Stimulated activated CD4-positive, alpha-beta T cell treated with anti-CD3 and anti-CD28 coated beads, TNF-alpha, amount 100 ng/mL, for 4 hours (primary cell): ENCODE results near the gene RPN2.

ENCODE experiments used
- DNase-seq, 3 experiments: peaks; one replicate each; pipeline ENCODE4 v3.0.0-alpha.2; 2020; ENCODE audit warnings: low read depth in 3 of 3

Gene RPN2

GRCh38 chr20:37218976-37219375, 39.8 kb downstream of the RPN2 start:
- no peak for DNase-seq

GRCh38 chr20:37219751-37220668, 40.9 kb downstream of the RPN2 start:
- DNase-seq = no peak

DNA sequence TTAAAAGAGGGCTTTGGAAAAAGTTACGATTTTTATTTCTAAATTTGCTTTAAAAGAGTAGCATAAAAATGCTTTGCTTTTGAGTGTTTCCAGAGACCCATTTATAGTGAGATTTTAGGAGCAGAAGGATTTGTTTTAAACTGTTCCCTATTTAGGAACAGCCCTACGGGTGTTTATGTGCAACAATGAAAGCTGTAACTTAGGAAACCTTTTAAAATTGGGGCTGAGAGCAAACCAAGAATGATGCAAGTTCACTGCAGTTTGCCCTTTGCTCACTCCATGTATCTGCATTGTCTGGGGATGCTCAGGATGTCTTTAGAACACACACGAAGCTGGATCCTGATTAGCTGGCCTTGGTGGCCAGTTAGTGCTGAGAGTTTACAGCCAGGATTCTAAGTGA, 41.6 kb downstream of the RPN2 start:
- DNase-seq = no peak

DNA sequence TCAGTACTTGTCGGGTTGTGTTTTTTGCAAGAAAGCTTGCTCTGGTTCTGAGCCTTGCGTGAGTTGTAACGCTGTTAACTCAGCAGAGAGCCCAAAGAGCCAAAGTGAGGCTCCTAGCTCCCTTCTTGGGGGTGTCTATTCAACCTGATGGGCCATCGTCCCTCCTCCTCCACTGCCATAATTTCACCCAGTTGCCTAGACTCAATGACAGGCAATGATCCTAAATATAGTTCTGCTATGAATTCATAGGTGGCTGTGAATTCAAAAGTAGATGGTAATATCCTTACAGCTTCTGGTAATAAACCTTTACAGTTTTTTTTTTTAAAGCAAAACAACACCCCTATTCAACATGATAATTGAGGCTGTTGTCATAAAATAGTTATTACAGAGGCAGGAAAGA, 43.0 kb downstream of the RPN2 start:
- no peak for DNase-seq

DNA sequence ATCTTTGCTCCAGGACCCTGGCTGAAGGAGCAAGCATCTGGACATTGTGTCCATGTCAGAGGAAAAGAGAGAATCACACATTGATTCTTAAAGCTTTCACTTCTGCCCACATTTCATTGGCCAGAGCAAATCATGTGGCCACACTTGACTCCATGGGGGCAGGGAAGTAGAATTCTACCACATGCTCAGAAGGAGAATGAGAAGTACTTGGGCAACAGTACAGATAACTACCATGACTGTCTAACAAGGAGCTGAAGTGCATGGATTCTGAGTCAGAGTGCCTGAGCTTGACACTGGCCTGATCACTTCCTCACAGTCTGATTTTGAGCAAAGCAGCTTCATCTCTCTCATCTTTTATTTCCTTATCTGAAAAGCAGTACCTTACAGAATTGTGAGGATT, 43.9 kb downstream of the RPN2 start:
- DNase-seq = no peak

DNA sequence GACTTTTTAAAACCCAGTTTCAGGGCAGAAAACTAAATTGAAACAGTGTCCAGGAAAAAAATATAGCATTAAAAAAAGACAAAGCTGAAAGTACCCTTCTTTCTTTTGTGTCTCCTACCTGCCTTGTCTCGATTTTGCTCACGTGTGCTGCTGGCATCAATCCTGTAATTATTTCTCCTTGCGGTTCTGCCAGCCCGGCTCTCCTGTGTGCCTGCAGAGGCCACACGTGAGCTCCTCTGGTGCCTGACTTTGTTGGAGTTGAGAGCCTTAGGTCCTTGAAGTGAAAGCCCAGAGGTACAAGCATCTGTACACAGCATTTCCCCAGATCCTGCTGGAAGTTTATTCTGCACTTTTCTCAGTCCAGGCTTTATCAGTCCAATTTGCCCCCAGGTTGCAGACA, 46.0 kb downstream of the RPN2 start:
- DNase-seq = no peak

GRCh38 chr20:37226889-37227288, 47.8 kb downstream of the RPN2 start:
- DNase-seq = no peak

GRCh38 chr20:37228082-37228481, 49.0 kb downstream of the RPN2 start:
- DNase-seq = no peak

GRCh38 chr20:37228656-37229055, 49.5 kb downstream of the RPN2 start:
- no peak for DNase-seq

- DNase-seq = no peak
Measured at GRCh38 chr20:37229357-37229756, 50.2 kb downstream of the RPN2 start.

GRCh38 chr20:37230200-37230599, 51.1 kb downstream of the RPN2 start:
- no peak for DNase-seq

DNA sequence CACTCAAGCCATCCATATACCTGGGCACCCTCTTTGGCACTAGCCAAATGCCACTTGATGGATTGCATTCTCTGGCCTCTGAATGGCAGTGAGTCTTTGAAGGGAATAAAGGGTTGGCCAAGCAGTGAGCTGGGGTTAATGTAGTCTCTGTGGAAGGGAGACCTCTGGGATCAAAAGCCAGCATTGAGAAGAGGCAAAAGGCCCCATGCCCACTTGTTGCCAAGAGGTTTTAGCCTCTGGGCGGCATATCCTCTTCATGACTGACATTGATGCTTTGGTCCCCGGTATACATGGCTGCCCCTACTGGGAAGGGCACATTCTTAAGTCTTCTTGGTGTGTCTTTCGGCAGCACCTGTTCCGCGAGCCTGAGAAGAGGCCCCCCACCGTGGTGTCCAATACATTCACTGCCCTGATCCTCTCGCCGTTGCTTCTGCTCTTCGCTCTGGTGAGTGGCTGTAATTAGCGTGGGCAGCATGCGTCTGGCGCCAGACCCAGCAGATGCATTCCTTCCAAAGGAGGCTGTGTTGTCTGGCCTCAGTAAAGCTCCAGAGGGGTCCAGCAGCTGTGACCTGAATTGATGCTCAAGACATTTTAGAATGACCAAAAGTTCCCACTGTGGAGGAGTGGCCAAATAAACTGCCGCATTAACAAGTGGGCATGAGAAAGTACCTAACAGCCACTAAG, 53.0 kb downstream of the RPN2 start:
- no peak for DNase-seq

DNA sequence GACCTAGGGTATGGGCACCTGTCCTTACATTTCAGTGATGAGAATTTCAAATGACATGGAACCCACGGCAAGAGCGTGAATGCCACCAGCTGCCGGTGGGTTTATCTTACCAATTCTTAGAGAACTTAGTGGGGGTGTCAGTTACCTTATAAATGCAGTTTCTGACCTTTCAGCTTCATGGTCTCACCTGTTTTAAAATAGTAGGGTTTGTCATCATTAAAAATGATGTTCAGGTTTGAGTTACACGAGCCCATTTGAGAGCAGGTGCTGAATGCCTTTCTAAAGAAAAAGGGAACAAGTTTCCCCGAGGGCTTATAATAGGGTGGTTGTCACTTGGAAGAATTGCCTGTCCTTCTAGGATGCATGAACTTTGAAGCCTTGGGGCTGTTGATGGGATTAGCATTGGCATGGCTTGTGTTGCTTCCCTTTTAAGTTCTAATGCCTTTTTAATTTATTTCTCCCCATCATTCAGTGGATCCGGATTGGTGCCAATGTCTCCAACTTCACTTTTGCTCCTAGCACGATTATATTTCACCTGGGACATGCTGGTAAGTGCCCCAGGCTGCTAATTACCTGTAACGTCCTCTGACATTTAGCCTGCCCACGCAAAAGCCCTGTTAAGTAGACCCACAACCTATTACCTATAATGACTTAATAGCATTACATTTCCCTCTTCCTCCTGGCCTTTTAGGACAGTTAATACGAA, 54.6 kb downstream of the RPN2 start:
- DNase-seq = no peak

DNA sequence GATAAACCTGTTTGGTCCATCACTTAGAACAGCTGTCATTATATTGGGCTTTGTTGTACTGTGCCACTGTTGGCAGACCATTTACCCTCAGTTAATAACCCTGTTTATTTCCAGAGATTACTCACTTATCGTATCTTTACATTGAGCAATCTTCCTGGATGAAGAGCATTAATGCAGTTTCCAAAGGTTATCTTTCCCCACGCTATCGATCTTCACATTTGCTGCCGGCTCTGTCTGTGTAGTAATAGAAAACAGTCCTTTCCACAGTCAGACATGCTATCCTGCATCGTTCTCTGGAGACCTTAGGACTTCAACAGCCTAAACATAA, 55.1 kb downstream of the RPN2 start:
- DNase-seq = no peak

- DNase-seq = no peak
Measured at GRCh38 chr20:37235065-37235464, 55.9 kb downstream of the RPN2 start.

GRCh38 chr20:37236462-37236861, 57.3 kb downstream of the RPN2 start:
- DNase-seq = no peak

DNA sequence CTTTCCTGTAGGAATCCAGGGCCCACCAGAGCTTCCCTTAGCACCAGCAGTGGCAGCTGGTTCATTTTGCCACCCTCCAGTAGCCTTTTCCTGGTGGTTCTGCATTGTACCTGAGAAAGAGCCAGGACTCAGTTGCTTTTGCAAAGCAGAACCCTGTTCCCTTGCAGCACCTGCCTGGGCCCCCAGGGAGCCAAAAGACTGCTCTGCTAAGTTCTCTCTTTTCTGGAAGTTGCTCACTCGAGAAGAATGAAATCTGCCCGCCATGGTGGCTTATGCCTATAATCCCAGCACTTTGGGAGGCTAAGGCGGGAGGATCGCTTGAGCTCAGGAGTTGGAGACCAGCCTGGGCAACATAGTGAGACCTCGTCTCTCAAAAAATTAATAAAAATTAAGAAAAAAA, 58.5 kb downstream of the RPN2 start:
- DNase-seq = no peak

- no peak for DNase-seq
Measured at GRCh38 chr20:37238426-37238825, 59.3 kb downstream of the RPN2 start.

DNA sequence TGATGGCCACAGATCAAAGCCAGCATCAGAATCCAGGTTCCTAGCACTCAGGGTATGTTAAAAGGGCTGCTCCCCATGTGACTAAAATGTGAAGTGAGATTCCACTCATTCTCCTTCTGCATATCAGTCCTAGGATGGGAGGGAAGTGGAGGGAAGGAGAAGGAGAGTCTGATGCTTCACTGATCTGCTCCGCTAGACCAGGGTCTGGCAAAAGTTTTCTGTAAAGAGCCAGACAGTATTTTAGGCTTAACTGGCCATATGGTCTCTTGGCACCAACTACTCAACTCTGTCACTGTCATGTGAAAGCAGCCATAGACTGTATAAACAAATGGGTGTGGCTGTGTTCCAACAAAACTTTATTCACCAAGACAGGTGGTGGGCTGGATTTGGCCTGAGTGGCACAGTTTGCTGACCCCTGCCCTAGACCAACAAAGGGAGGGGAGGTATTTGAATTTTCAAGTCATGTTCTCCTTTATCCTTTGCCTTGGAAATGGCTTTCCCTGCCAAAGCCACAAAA, 59.9 kb downstream of the RPN2 start:
- DNase-seq = no peak

DNA sequence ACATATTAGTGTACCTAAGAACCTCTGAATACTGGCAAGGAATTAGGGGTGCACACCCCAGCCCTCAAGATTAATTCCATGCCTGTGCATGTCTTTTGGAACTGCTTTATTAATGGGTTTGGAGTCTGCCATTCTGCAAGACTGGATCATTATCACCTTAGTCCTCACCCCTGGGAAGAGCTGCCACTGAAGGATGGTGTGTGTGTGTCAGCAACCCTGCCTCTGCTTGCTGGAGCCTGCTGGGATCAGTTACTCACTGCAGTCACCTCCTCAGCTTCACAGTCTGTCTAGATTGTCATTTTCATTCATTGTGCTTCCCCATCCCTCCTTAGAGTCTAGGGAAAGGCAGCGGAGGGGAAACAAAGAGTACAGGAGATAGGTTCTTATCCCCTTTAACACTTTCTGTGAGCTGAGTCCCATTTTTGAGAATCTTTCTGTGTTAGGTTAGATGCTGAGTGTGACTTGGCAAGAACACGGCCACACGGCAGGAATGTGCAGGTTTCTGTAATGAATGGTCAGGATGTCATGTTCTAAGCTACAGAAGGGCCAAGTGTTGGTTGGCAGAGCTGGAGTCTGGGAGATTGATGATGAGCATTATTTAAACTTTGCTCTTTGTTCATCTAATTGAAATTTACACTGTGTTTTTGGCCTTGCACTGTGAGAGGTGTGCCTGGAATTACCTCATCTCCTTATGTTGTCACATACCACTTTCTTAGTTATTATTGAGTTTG, 61.4 kb downstream of the RPN2 start:
- DNase-seq = no peak

DNA sequence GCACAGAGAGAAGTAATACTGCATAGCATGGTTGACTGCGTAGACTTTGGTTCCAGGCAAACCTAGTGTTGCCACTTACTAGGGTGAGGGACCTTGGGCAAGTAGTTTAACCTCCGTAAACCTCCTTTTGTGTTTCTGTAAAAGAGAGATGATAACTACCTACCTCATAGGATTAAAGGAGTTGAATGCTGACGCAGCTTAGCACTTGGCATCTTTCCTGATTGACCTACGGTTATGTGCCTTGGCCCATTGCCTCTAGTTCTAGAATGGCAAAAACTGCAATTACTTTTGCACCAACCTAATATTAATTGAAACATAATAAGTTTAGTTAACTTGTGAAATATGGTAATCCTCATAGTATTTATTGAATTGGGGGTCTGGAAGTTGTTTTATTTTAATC, 63.4 kb downstream of the RPN2 start:
- DNase-seq = no peak
